GM19240 (cell line): ENCODE measurements around the gene LTBP1.
"Not testable (repeated sequence)": the region's sequence is repeated elsewhere in the genome, so short reads cannot be mapped to it uniquely, and the experiment has no call there.

Experiments used
- DNase-seq: peaks from one replicate; pipeline ENCODE4 v3.0.0; 2011; ENCODE audit warnings: low spot score; ENCODE audit not compliant: insufficient read length

LTBP1 gene

GRCh38 chr2:32946314-32947075, at the start of gene LTBP1:
Gene LTBP1 (plus strand): TSS chr2:32946953. CDS start chr2:32947325, 372 bp downstream.
- peak; percentile 41 for DNase-seq

GRCh38 chr2:32900246-32900973, 46.3 kb upstream of the LTBP1 start:
- no peak for DNase-seq

- DNase-seq = no peak
These were observed 45.4 kb upstream of the LTBP1 start for GRCh38 chr2:32901313-32901712.

- DNase-seq = no peak
These were observed 44.6 kb upstream of the LTBP1 start for GRCh38 chr2:32902174-32902573.

GRCh38 chr2:32902986-32903385, 43.8 kb upstream of the LTBP1 start:
- no peak for DNase-seq

- DNase-seq = no peak
These were observed 42.7 kb upstream of the LTBP1 start for GRCh38 chr2:32904074-32904473.

- DNase-seq = no peak
These were observed 42.0 kb upstream of the LTBP1 start for GRCh38 chr2:32904751-32905150.

- no peak for DNase-seq
These were observed 41.5 kb upstream of the LTBP1 start for GRCh38 chr2:32905270-32905669.

- DNase-seq = no peak
These were observed 35.7 kb upstream of the LTBP1 start for GRCh38 chr2:32910883-32911598.

GRCh38 chr2:32915694-32916093, 31.1 kb upstream of the LTBP1 start:
- no peak for DNase-seq

GRCh38 chr2:32918774-32919173, 28.0 kb upstream of the LTBP1 start:
- DNase-seq = no peak

GRCh38 chr2:32919901-32920300, 26.9 kb upstream of the LTBP1 start:
- DNase-seq = not testable (repeated sequence)

GRCh38 chr2:32921486-32921885, 25.3 kb upstream of the LTBP1 start:
- not testable (repeated sequence) for DNase-seq

- no peak for DNase-seq
These were observed 24.3 kb upstream of the LTBP1 start for GRCh38 chr2:32922501-32922900.

- DNase-seq = no peak
These were observed 23.6 kb upstream of the LTBP1 start for GRCh38 chr2:32923109-32923508.

GRCh38 chr2:32925283-32925815, 21.4 kb upstream of the LTBP1 start:
- no peak for DNase-seq

- DNase-seq = no peak
These were observed 20.6 kb upstream of the LTBP1 start for GRCh38 chr2:32925976-32926707.

- no peak for DNase-seq
These were observed 20.1 kb upstream of the LTBP1 start for GRCh38 chr2:32926708-32927084.

- DNase-seq = no peak
These were observed 16.3 kb upstream of the LTBP1 start for GRCh38 chr2:32930436-32930835.

- DNase-seq = no peak
These were observed 15.2 kb upstream of the LTBP1 start for GRCh38 chr2:32931519-32931918.
